SH-SY5Y (cell line): ENCODE results near the gene MRPL37.

ENCODE experiments used
- GATA2 ChIP-seq: IDR thresholded peaks from 2 replicates; pipeline ENCODE4 v1.6.1; 2011; ENCODE audit warnings: mild to moderate bottlenecking, low read depth, low read length
- GATA3 ChIP-seq: IDR thresholded peaks from 2 replicates; pipeline ENCODE4 v1.6.1; 2011; ENCODE audit warnings: low read depth, mild to moderate bottlenecking, low read length, moderate library complexity

GRCh38 chr1:54153535-54154439, 46.2 kb upstream of the MRPL37 start:
- TF ChIP-seq GATA2 = no peak
- TF ChIP-seq GATA3 = no peak
